ENCODE data around the gene DPYSL3.

- TF ChIP-seq POLR2AphosphoS5 (IDR thresholded peaks at IDR 0.05; ENCODE audit: low read depth, low read length) (no peak), POLR2A (IDR thresholded peaks at IDR 0.05; ENCODE audit: borderline replicate concordance, extremely low read depth, insufficient read depth, insufficient read length) (no peak), CTCF (IDR thresholded peaks at IDR 0.05 in 2 of 3, conservative IDR thresholded peaks at IDR 0.05 in 1 of 3; ENCODE audit: borderline replicate concordance in 1 of 3, insufficient read depth in 1 of 3, low read depth in 2 of 3, low read length in 2 of 3) (no peak), FOSL1 (IDR thresholded peaks at IDR 0.05; ENCODE audit: low read depth) (no peak), EZH2 (IDR thresholded peaks at IDR 0.05) (no peak), ZBTB33 (IDR thresholded peaks at IDR 0.05; ENCODE audit: extremely low read depth, insufficient replicate concordance, low read length) (no peak), SP1 (IDR thresholded peaks at IDR 0.05; ENCODE audit: low read depth) (no peak), CBX3 (IDR thresholded peaks at IDR 0.05; ENCODE audit: low read depth) (no peak), REST (IDR thresholded peaks at IDR 0.05; ENCODE audit: low read depth) (no peak)
Observed at GRCh38 chr5:147451193-147451592, 58.7 kb downstream of the DPYSL3 start.
